Loucy (cell line): ENCODE data around the gene NEUROD1.

ENCODE experiments used
- CTCF ChIP-seq: fragments of 200-600 bp; sonication (generic); conservative IDR thresholded peaks from 2 replicates; pipeline ENCODE4 v1.5.1; 2014; ENCODE audit warnings: mild to moderate bottlenecking, antibody characterized with exemption, low read length
- EZH2phosphoT487 ChIP-seq: fragments of 200-600 bp; IDR thresholded peaks from 2 replicates; pipeline ENCODE4 v1.6.1; 2018; ENCODE audit warnings: antibody characterized with exemption, mild to moderate bottlenecking, moderate library complexity, borderline replicate concordance

GRCh38 chr2:181657379-181657778 lies 22.9 kb downstream of the NEUROD1 start:
- TF ChIP-seq CTCF (no peak), EZH2phosphoT487 (no peak)
